Left forelimb (tissue), 1 donor: ENCODE measurements around the gene BCL2L13.

ENCODE experiments used
- DNase-seq: peaks from one replicate; pipeline ENCODE4 v3.0.0-alpha.2; 2018; ENCODE audit warnings: low spot score

The BCL2L13 gene, protein sequence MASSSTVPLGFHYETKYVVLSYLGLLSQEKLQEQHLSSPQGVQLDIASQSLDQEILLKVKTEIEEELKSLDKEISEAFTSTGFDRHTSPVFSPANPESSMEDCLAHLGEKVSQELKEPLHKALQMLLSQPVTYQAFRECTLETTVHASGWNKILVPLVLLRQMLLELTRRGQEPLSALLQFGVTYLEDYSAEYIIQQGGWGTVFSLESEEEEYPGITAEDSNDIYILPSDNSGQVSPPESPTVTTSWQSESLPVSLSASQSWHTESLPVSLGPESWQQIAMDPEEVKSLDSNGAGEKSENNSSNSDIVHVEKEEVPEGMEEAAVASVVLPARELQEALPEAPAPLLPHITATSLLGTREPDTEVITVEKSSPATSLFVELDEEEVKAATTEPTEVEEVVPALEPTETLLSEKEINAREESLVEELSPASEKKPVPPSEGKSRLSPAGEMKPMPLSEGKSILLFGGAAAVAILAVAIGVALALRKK

GRCh38 chr22:17638432-17639246, at the start of gene BCL2L13:
Gene BCL2L13, plus strand, starts transcription at chr22:17638757. Its CDS starts 16,955 bp downstream, at chr22:17655712.
- peak; percentile 94 for DNase-seq

- no peak for DNase-seq
Measured at GRCh38 chr22:17589810-17590375, 48.7 kb upstream of the BCL2L13 start.

GRCh38 chr22:17590586-17590985, 48.0 kb upstream of the BCL2L13 start:
- DNase-seq, result no peak

GRCh38 chr22:17592201-17592600, 46.4 kb upstream of the BCL2L13 start:
- DNase-seq, result no peak

DNA sequence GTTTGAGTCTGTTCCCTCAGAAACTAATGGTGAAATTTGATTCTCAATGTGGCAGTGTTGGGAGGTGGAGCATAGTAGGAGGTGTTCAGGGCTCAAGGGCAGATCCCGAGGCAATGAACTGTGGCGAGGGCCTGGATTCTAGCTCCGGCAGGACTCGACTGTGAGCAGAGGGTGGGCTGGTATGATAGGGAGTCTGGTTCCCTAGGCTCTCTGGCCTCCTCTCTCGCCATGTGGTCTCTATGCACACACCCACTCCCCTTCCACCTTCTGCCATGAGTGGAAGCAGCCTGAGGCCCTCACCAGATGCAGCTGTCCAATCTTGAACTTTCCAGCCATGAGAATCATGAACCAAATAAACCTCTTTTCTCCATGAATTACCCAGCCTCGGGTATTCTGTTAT, 42.3 kb upstream of the BCL2L13 start:
- DNase-seq, result no peak

- no peak for DNase-seq
Measured at GRCh38 chr22:17597217-17597616, 41.3 kb upstream of the BCL2L13 start.

DNA sequence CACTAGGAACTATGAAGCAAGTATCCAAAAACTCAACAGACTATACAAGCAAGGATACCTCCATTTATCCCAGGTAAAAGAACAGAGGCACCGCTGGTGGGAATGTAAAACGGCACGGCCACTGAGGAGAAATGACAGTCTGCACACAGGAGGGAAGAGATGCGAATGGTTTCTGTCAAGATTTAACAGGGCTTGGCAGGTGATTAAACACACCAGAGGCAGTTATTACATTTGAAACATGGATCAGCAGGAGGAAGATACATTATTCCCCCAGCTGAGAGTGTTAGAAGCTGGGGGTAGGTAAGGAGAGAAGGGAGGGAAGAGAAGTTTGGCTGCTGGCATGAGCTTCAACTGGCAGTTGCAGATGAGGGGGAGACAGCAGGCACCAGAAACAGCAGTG, 40.2 kb upstream of the BCL2L13 start:
- DNase-seq, result no peak

GRCh38 chr22:17601031-17601430, 37.5 kb upstream of the BCL2L13 start:
- no peak for DNase-seq

- no peak for DNase-seq
Measured at GRCh38 chr22:17603668-17604067, 34.9 kb upstream of the BCL2L13 start.

DNA sequence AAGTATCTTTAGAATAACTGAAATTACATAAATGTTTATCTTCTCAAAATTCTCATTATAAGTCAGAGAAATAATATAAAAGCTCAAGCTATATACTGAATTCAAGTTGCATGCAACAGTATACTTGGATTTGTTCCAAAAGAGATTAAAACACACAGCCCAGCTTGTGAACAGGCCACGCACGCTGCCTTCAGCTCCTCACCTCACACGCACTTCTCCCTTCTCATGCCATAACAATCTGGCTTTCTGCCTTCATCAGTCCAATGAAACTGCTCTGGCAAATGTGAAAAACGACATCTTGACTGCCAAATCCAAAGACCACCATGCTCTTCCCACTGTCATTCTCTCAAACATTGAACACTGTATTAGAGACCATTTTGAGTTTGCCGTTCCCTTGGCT, 32.1 kb upstream of the BCL2L13 start:
- DNase-seq, result no peak

GRCh38 chr22:17607891-17608521, 30.6 kb upstream of the BCL2L13 start:
- no peak for DNase-seq

DNA sequence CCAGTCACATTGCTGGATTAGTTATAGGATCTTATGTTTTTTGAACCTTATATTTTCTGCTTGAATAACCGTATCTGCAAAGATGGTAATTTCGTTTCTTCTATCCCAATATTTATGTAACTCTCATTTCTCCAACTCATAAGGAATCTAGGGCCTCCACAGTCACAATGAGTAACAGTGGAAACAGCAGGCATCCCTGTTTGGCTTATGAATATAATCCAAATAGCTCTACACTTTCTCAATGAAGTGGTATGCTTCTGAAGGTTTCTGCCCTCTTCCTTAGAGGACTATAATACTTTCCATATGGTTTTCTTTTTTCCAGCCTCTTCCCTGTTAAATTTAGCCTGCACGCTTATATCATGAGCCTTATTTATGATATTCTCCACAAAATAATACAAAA, 26.5 kb upstream of the BCL2L13 start:
- DNase-seq, result no peak

- no peak for DNase-seq
Measured at GRCh38 chr22:17613280-17613679, 25.3 kb upstream of the BCL2L13 start.

- DNase-seq, result no peak
Measured at GRCh38 chr22:17627961-17628405, 10.6 kb upstream of the BCL2L13 start.

DNA sequence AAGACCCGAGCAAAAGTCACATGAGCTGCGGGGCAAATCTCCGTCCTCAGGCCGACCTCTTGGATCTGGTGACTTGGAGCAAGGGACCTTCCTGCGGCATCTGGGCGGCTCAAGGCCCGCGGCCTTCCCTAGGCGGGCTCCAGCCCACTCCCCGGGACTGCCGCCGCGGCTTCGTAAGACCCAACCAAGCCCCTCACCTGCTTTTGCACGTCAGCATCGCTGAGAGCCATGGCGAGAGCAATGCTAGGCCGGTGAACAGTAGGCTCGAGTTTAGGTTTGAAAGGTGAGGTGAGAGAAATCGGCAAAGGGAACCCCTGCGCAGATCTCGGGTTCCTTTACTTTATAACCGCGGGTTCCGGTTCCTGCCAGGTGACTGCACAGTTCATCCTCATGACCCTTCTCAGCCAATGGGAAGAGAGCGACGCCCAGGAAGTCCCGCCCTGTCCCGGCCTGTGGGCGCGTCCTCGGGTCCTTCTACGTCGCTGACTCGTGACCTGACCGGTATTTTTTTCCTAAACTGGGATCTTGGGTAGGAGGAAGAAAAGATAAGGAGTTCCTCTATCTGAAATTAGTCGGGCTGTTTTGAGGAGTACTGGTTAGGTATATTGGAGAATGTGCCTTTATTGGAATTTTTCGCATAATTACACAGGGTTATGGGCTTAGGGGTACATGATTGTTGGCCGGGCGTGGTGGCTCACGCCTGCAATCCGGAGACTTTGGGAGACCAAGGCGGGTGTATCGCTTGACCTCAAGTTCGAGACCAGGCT, 10.0 kb upstream of the BCL2L13 start, which contains the start of gene ATP6V1E1:
Gene ATP6V1E1, minus strand, starts transcription at position 344 of the 767 bp plus-strand sequence. Its CDS starts 114 bp downstream, at position 230.
- peak; percentile 98 for DNase-seq

DNA sequence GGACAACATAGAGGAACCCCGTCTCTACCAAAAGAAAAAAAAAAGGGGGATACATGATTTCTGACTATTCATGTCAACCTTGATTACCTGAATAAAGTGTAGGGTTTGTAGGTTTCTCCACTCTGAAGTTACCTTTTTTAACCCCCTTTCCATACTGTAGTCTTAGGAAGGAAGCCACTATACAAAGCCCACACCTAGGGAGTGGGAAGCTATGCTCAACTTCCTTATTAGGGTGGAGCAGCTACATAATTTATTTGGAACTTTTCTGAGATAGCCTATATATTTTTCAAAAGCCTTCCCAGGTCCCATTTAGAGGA, 9.4 kb upstream of the BCL2L13 start:
- no peak for DNase-seq

GRCh38 chr22:17629641-17630040, 8.9 kb upstream of the BCL2L13 start:
- DNase-seq, result no peak

DNA sequence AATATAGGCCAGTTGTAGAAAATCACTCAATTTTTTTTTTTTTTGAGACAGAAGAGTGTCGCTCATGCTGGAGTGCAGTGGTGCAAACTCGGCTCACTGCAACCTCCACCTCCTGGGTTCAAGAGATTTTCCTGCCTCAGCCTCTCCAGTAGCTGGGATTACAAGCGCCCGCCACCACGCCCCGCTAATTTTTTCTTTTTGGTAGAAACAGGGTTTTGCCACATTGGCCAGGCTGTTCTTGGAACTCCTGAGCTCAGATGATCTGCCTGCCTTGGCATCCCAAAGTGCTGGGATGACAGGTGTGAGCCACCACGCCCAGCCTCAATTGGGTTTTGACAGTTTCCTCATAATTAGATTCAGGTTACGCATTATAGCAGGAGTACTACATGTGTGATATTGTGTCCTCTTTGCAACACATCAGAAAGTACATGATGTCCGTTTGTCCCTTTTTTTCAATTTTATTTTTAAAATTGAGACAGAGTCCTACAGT, 7.4 kb upstream of the BCL2L13 start:
- DNase-seq, result no peak

DNA sequence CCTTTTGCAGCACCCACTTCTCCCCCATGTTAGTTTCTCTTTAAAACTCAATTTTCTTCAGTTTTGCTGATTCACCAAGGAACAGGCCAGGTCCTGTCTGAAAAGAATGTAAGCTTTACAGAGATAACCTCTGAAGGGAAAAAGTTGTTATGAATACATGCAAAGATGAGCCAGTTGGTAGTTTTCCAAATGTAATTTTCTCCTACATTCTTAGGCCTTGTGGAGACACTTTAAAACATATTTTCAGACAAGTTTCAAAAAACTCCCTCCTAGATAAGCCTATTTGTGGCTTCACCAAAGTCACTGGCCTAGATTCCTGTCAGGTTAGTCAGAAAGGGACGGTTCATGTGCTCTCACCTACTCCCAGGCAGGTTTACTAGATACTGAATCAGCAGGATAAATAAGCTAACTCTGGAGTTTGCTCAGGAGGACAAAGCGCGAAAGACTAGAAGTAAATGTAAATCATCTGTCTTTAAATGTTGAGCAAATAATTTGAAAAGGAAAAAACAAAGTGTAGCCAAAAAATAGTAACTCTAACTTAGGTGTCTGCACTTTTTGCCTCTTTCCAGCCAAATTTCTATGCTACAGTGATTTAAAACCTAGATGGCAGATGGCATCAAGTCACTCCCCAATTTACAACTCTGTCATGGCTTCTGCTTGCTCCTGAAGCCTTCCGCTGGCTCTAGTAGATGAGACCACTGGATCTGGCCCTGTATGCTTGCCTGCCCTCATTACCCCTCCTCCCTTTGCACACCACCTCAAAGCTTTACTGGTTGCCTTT, 5.2 kb upstream of the BCL2L13 start:
- DNase-seq, result no peak

DNA sequence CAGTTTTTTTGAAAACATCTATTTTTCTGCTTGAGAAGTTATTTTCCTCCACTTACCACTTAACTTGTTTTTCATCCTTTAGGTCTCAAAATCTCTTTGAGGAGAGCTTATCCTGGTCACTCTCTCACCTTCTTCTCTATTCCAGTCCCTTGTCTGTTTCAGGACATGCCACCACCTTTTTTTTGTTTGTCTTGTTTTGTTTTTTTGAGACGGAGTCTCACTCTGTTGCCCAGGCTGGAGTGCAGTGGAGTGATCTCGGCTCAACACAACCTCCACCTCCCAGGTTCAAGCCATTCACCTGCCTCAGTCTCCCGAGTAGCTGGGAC, 4.6 kb upstream of the BCL2L13 start:
- no peak for DNase-seq

GRCh38 chr22:17634696-17635095, 3.9 kb upstream of the BCL2L13 start:
- DNase-seq, result no peak
